OCI-LY1 (cell line): Measurements from ENCODE around the gene FRMD3.

ENCODE experiments used
- CTCF ChIP-seq: fragments of 200-600 bp; sonication (generic), shearing (Covaris generic); IDR thresholded peaks from 2 replicates; pipeline ENCODE4 v1.5.1; 2017; ENCODE audit warnings: mild to moderate bottlenecking, antibody characterized with exemption, low read length, moderate library complexity, mixed read lengths
- EZH2 ChIP-seq: fragments of 200-600 bp; sonication (generic), shearing (Covaris generic); IDR thresholded peaks from 2 replicates; pipeline ENCODE4 v1.8.0; 2017; ENCODE audit warnings: borderline replicate concordance, mixed run types, mild to moderate bottlenecking, antibody characterized with exemption, low read length, moderate library complexity, mixed read lengths

DNA sequence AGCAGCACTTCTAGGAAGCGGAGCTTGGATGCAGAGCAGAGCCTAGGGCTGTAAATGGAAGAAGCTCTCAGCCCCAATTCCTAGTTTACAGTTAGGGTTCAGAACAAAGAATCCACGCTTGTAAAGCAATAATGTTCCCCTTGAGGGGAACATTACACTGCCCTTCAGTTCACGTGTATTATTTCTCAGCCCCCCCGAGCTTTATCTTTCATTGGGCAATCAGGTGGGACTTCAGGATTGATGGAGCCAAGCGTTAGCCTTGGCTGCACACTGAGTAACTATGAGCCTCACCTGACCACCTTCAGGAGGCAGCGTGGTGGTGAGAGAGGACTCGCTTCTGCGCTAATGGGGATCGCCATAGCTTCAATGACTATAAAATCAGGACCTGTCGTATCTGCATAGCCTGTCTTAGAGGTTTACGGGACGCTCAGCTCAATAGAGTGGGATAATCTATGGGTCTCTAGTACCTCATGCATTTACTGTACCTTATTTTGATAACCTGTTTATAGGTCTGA is 318.2 kb downstream of the FRMD3 start:
- TF ChIP-seq CTCF (no peak), EZH2 (no peak)
